Measurements from ENCODE around the gene AMN.

Gene AMN

DNA sequence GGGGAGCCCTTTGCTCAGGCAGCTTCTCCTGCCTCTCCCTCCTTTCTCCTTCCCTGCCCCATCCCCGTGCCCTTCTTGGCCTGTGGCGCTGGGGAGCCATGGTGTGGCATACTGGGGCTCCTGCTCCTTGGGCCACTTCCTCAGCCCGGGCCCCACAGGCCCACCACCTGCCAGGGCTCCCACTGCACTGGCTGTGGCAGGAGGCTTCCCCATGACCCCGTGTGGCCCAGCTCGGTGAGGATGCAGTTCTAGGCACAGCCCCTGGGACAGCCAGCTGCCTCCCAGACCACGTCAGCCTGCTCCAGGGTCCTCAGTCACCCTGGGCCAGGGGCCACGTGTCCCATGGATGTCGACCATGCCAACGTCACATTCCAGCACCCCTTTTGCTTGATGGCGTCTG, 13.0 kb upstream of the AMN start:
- H3K4me3 ChIP-seq (ENCODE audit: low read length): no peak overlapping the region
- TF ChIP-seq, protein P1, sequence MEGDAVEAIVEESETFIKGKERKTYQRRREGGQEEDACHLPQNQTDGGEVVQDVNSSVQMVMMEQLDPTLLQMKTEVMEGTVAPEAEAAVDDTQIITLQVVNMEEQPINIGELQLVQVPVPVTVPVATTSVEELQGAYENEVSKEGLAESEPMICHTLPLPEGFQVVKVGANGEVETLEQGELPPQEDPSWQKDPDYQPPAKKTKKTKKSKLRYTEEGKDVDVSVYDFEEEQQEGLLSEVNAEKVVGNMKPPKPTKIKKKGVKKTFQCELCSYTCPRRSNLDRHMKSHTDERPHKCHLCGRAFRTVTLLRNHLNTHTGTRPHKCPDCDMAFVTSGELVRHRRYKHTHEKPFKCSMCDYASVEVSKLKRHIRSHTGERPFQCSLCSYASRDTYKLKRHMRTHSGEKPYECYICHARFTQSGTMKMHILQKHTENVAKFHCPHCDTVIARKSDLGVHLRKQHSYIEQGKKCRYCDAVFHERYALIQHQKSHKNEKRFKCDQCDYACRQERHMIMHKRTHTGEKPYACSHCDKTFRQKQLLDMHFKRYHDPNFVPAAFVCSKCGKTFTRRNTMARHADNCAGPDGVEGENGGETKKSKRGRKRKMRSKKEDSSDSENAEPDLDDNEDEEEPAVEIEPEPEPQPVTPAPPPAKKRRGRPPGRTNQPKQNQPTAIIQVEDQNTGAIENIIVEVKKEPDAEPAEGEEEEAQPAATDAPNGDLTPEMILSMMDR (conservative IDR thresholded peaks at IDR 0.05; ENCODE audit: low read depth, low read length): no peak
- no peak for DNase-seq (ENCODE audit: low read depth)

DNA sequence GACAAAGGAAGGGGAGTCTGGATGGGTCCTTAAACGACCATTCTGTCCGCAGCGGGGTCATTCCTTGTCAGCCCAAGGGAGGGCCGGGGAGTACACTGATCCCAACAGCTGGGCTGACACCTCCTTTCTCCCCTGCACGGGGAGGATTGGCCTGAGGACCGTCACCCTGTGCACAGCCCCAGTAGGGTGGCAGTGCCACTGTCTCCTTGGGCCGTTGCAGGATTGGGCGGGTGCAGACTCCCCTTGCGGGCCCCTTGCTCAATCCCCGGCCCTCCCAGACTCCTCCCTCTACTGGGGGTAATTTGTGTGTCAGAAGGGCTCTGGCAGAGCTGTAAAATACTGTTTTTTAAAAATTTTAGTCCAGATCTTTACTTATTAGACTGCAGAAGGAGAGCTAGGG, 12.6 kb upstream of the AMN start:
- TF ChIP-seq, protein P1 (conservative IDR thresholded peaks at IDR 0.05; ENCODE audit: low read depth, low read length): no peak
- no peak for DNase-seq (ENCODE audit: low read depth)
- no peak overlapping the region for H3K4me3 ChIP-seq (ENCODE audit: low read length)

DNA sequence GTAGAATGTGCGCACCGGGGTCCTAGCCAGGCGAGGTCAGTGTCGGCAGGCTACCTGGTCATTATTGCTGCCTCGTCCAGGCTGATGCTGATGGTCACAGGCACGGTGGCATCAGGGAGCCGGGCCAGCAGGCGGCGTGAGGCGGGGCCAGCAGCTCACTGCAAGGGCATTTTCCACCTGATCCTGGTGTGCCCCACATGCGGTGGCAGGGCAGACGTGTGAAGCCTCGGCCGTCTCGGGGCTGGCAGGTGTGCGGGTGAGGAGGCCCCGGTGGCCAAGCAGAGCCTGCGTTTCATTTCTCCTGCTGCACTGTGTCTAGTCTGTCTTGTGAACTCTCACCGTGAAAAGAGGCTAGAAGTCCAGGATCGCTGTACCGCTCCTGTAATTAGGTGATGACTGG, 12.0 kb upstream of the AMN start:
- DNase-seq (ENCODE audit: low read depth): no peak
- TF ChIP-seq, protein P1 (conservative IDR thresholded peaks at IDR 0.05; ENCODE audit: low read depth, low read length): no peak
- H3K4me3 ChIP-seq (ENCODE audit: low read length): no peak overlapping the region

DNA sequence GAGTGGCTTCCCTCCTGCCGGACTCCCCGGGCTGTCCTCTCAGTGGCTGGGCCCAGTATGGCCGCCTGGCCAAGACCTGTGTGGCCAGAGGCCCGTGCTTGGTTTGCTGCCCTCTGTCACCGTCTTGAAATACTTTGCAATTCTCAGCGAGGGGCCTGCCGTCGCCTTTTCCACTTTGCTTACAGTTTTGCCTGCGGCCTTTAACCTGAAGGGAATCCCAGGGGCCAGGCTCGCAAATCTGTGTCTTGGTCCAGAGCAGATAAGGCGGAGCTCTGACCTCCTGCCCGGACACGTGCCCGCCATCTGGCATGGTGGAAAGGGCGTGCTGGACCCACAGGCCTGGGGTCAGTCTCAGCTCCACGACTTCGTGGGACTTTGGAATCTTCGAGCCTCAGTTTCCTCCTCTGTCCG, 10.9 kb upstream of the AMN start:
- TF ChIP-seq, protein P1 (conservative IDR thresholded peaks at IDR 0.05; ENCODE audit: low read depth, low read length): no peak
- H3K4me3 ChIP-seq (ENCODE audit: low read length): no peak overlapping the region
- DNase-seq (ENCODE audit: low read depth): no peak

DNA sequence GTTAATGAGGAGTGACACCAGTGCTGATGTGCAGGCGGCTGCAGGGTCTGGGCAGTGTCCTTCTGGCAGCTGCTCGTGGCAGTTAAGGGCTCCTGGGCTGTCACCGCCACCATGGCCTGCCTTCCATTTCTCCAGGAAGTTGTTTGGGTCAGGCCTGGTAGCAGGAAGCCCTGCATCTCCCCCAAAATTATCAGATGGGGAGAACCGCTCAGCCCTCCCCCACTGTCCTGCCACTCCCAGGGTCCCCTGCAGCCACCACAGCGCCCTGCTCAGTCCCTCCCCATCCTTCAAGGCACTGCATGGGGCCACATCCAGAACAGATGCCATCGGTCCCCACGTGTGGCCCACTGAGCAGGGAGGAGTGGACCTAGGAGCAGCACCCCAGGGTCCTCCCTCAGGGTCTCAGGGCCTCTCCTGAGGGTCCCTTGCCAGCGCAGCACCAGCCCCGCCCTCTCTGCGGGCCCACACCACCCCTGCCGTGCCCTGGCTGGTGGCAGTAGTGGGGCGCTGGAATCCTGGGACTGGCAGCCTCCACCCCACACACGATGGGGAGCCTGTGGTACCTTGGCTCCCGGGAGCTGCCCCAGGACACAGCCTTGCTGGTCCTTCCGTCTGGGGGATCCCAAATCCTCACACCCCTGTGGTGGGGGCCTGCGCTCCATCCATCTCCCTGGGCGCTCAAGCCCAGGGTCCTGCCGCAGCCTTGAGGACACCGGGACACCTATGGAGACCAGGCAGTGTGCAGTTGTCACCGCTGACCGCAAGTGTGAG, 10.3 kb upstream of the AMN start:
- no peak overlapping the region for H3K4me3 ChIP-seq (ENCODE audit: low read length)
- TF ChIP-seq, protein P1 (conservative IDR thresholded peaks at IDR 0.05; ENCODE audit: low read depth, low read length): no peak
- no peak for DNase-seq (ENCODE audit: low read depth)

DNA sequence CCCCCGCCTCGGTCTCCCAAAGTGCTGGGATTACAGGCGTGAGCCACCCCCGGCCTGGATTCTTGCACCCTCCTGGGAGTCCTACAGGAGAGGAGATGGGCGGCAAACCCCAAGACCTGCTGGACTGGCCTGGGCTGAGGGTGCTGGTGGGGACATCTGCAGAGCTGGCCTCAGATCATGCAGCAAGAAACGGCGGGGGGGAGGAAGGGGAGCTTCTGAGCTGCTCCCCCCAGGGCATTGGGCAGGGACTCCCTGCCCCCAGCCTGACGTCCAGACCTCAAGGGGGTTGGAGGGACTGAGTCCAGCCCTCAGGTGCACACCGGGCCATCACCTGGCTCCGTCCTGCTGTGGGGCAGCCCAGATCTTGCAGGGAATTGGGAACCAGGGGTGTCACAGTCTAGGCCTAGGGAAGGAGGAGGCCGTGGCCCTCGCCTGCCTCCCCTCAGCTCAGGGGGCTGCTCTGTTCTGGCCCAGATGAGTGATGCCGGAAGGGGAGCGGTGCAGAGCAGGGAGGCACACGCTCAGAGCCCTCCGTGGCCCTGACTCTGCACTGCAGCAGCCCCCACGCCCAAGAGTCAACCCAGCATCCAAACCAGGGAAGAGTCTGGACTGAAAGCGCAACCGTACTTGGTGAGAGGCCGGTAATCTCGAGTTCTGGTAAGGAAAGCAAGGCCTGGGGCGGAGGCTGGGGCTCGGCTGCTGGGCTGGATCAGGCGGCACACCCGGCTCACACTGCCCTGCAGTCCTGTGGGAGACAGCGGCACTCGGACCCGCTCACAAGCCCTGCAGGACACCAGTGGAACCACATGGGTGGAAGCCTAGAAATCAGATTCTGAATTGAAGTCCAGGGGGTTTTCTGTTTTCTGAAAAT, 8.9 kb upstream of the AMN start:
- TF ChIP-seq, protein P1 (conservative IDR thresholded peaks at IDR 0.05; ENCODE audit: low read depth, low read length): no peak
- DNase-seq (ENCODE audit: low read depth): no peak
- no peak overlapping the region for H3K4me3 ChIP-seq (ENCODE audit: low read length)

Data from retinal pigment epithelial cell (primary cell).